Calu3 (cell line): ENCODE measurements around the gene SIPA1L2. TPM values are rescaled to one million over a fixed set of nuclear protein-coding genes. Genes with fewer than 3 reads are reported as not detected.

ENCODE experiments used
- BruUV-seq: library from RNA; stranded (reverse); fragments of 400-500 nt; replicated peaks from 2 replicates; lab custom pipeline; 2021; lab: Mats Ljungman, UMichigan
- CTCF ChIA-PET: fragments of 300-600 bp; sonication (Branson Sonifier 250); formaldehyde crosslinking; loops from one replicate; lab custom pipeline; 2022; ENCODE audit warnings: antibody characterized with exemption; lab: Charles Lee
- DNase-seq: peaks from one replicate; pipeline ENCODE4 v3.0.0; 2022
- H3K27ac Mint-ChIP-seq: one replicate; pipeline ENCODE4 v1.8.0; 2022; ENCODE audit warnings: mixed read lengths; ENCODE audit not compliant: unreplicated experiment
- H3K27me3 Mint-ChIP-seq: one replicate; pipeline ENCODE4 v1.8.0; 2022; ENCODE audit warnings: mixed read lengths; ENCODE audit not compliant: unreplicated experiment
- H3K36me3 Mint-ChIP-seq: one replicate; pipeline ENCODE4 v1.8.0; 2022; ENCODE audit warnings: mild to moderate bottlenecking, moderate library complexity, mixed read lengths; ENCODE audit not compliant: insufficient read depth, unreplicated experiment
- H3K4me1 Mint-ChIP-seq: one replicate; pipeline ENCODE4 v1.8.0; 2022; ENCODE audit warnings: mild to moderate bottlenecking, low read depth, mixed read lengths; ENCODE audit not compliant: unreplicated experiment
- H3K4me3 Mint-ChIP-seq: one replicate; pipeline ENCODE4 v1.8.0; 2022; ENCODE audit warnings: mild to moderate bottlenecking, low read depth, moderate library complexity, mixed read lengths; ENCODE audit not compliant: unreplicated experiment
- H3K9me3 Mint-ChIP-seq: one replicate; pipeline ENCODE4 v1.8.0; 2022; ENCODE audit warnings: low read depth, mixed read lengths; ENCODE audit not compliant: unreplicated experiment
- intact Hi-C: fragments of 100-400 bp; cut with micrococcal nuclease; formaldehyde crosslinking; loops from one replicate; pipeline ENCODE4 v1.10.0; 2022; ENCODE audit not compliant: unreplicated experiment
- total RNA-seq: library from RNA; stranded (reverse); gene quantifications from 2 replicates; pipeline ENCODE4 v1.2.3, GENCODE V29; 2022
- TF ChIP-seq, protein P1 (sequence below): fragments of 200-600 bp; IDR thresholded peaks from one replicate; pipeline ENCODE4 v1.8.0; 2022; ENCODE audit warnings: antibody characterized with exemption; ENCODE audit not compliant: unreplicated experiment

Gene SIPA1L2
- total RNA-seq, 1 experiment from 2014 or later: 1.5 TPM

DNA sequence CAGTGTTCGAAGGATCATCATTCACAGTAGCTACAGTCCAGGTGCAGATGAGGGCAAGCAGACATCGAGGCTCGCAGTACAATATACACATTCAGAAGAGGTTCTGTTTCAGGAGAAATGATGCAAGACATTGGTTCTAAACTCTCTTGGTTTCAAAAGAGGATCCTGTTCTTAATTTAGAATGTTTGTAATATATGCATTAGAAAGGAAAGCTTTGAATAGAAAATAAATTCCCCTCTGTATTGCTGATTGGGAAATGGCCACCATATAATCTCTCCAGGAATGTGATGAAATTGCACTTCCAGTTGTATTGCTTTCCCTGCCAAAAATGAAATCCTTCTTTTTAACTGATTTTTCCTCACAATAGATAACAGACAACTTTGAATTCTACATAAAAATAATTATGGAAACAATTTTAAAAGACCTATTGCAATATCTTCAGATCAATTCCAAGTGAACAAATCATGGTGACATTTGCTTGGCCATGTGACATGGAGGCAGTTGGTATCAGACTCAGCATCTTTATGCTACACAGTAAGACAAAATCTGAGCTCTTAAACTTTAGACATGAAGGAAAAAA is 27.6 kb upstream of the SIPA1L2 start:
- BruUV-seq: no TSS peak
- H3K36me3 Mint-ChIP-seq: no peaks in the 10 kb centered on the region

DNA sequence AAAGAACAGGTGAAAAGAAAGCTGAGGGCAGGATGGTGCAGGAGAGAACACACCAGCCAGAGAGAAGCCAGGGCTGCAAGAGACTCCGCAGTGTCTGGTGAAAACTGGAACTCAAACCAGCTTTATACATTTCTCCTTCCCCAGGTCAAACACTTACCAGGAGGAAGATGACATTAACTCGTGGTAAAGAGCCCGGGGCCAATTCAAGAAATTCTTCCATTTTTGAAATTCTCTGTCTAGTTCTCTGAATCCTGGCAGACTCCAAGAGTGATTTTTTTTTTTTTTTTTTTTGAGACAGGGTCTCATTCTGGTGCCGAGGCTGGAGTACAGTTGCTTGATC is 25.8 kb upstream of the SIPA1L2 start:
- DNase-seq: no peak
- no TSS peak for BruUV-seq
- H3K4me3 Mint-ChIP-seq: no peak overlapping the region
- intact Hi-C loops: no loop called here
- H3K4me1 Mint-ChIP-seq: no peaks in the 10 kb centered on the region
- H3K27ac Mint-ChIP-seq: no peak overlapping the region
- H3K36me3 Mint-ChIP-seq: no peaks in the 10 kb centered on the region
- TF ChIP-seq, protein P1, sequence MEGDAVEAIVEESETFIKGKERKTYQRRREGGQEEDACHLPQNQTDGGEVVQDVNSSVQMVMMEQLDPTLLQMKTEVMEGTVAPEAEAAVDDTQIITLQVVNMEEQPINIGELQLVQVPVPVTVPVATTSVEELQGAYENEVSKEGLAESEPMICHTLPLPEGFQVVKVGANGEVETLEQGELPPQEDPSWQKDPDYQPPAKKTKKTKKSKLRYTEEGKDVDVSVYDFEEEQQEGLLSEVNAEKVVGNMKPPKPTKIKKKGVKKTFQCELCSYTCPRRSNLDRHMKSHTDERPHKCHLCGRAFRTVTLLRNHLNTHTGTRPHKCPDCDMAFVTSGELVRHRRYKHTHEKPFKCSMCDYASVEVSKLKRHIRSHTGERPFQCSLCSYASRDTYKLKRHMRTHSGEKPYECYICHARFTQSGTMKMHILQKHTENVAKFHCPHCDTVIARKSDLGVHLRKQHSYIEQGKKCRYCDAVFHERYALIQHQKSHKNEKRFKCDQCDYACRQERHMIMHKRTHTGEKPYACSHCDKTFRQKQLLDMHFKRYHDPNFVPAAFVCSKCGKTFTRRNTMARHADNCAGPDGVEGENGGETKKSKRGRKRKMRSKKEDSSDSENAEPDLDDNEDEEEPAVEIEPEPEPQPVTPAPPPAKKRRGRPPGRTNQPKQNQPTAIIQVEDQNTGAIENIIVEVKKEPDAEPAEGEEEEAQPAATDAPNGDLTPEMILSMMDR: no peak
- no peaks in the 10 kb centered on the region for H3K9me3 Mint-ChIP-seq
- H3K27me3 Mint-ChIP-seq: peaks cover 84% of the 10 kb centered on the region
- CTCF ChIA-PET: interaction anchor here (0.6 to 0.7 kb wide), 3 partner anchors 29 to 333 kb away, joined by 4 to 6 read pairs (median 4); no protein-coding TSS in a partner anchor

More for the DNA sequence above, 27.6 kb upstream of the SIPA1L2 start:
- H3K27me3 Mint-ChIP-seq: peaks cover 84% of the 10 kb centered on the region
- no peaks in the 10 kb centered on the region for H3K9me3 Mint-ChIP-seq
- intact Hi-C loops: no loop called here
- H3K4me3 Mint-ChIP-seq: no peak overlapping the region
- TF ChIP-seq, protein P1: no peak
- H3K27ac Mint-ChIP-seq: no peak overlapping the region
- DNase-seq: no peak
- CTCF ChIA-PET: no interaction called here
- H3K4me1 Mint-ChIP-seq: no peaks in the 10 kb centered on the region

DNA sequence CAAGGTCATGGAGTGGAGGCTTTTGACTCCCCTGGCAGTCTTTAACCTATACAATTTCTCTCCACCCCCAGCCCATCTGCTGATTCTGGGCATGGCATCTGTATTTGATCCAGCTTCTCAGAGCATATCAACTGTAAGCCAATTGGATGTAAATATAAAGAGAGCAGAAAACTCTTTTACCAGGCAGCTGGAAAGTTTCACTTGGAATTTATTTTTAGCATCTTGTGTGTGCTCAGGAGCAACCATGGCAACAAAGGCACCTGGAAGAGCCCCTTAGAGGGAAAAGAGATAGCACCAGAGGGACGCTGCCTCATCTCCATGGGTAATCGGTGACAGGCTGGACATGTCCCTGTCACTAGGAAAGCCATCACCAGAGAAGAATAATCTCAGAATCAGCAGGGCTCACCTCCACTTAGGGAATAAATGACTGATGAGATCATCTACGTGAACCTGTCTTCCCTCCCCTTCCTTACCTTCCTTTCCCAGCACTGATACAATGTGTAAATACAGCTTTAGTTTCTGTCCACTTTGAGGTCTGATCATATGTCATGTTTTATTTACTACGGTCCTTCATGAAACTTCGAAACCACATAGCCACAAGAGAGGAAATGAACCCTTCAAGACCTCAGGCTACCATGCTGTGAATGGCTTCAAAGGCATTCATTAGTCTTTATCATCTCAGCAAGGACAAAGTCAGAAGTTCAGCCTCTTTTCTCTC is 25.3 kb upstream of the SIPA1L2 start:
- CTCF ChIA-PET: interaction anchor here (0.7 kb wide), 1 partner anchor 276 kb away, joined by 4 read pairs; no protein-coding TSS in a partner anchor
- H3K4me3 Mint-ChIP-seq: no peak overlapping the region
- no peak for DNase-seq

DNA sequence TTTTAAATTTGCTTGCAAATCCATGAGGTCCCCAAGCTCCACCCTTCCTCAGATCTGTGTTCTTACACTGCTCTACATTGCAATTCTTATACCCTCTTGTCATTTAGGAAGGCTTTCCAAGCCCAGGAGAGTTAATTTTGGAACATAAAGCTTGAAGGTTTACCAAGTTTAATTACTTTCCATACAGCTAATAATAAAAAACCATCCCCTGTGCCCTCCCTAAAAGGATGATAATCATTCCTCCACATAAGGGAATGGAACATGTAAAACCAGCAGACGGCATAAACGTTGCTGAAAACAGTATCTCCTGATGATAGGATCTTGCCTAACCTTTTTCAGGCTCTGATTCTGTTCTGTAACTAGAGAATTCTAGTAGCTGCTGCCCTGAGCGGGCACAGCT is 23.9 kb upstream of the SIPA1L2 start:
- Mint-ChIP-seq H3K27ac (no peak overlapping the region), H3K4me1 (no peaks in the 10 kb centered on the region), H3K4me3 (no peak overlapping the region), H3K27me3 (peaks cover 87% of the 10 kb centered on the region), H3K36me3 (no peaks in the 10 kb centered on the region), H3K9me3 (peaks cover 2% of the 10 kb centered on the region)
- intact Hi-C loops: no loop called here
- DNase-seq: no peak
- CTCF ChIA-PET: interaction anchor here (0.6 kb wide), 1 partner anchor 235 kb away, joined by 3 read pairs; no protein-coding TSS in a partner anchor
- TF ChIP-seq, protein P1: no peak
- BruUV-seq: no TSS peak

More for the DNA sequence above, 25.3 kb upstream of the SIPA1L2 start:
- no peaks in the 10 kb centered on the region for H3K36me3 Mint-ChIP-seq
- peaks cover 84% of the 10 kb centered on the region for H3K27me3 Mint-ChIP-seq
- no peak overlapping the region for H3K27ac Mint-ChIP-seq
- intact Hi-C loops: no loop called here
- no peaks in the 10 kb centered on the region for H3K9me3 Mint-ChIP-seq
- no TSS peak for BruUV-seq
- no peaks in the 10 kb centered on the region for H3K4me1 Mint-ChIP-seq
- TF ChIP-seq, protein P1: no peak
